Thoracic aorta (tissue), 2 donors: Measurements from ENCODE around the gene KIF26B. TPM values are rescaled to one million over a fixed set of nuclear protein-coding genes. Genes with fewer than 3 reads are reported as not detected.

Experiments used
- ATAC-seq: fragments of 150-250 bp; one replicate; pipeline ENCODE4 v1.8.0; 2017; ENCODE audit warnings: low read depth; ENCODE audit not compliant: insufficient number of reproducible peaks, low FRiP score
- DNase-seq: peaks from one replicate; pipeline ENCODE4 v3.0.0-alpha.2; 2020; ENCODE audit warnings: low spot score
- H3K27ac ChIP-seq, 2 donors: fragments of 200-600 bp; sonication (generic); 1 replicate in 1 of 2; 2 replicates in 1 of 2; pipeline ENCODE4 v1.5.1; 2016; ENCODE audit warnings: mild to moderate bottlenecking in 2 of 2, moderate library complexity in 2 of 2
- H3K27me3 ChIP-seq: fragments of 200-600 bp; sonication (generic); replicated peaks from 2 replicates; pipeline ENCODE4 v1.6.0; 2016; ENCODE audit warnings: mild to moderate bottlenecking; ENCODE audit not compliant: insufficient read depth
- H3K36me3 ChIP-seq: fragments of 200-600 bp; sonication (generic); one replicate; pipeline ENCODE4 v1.5.1; 2016
- H3K4me1 ChIP-seq, 2 donors: fragments of 200-600 bp; sonication (generic); 1 replicate in 1 of 2; 2 replicates in 1 of 2; pipeline versions ENCODE4 v1.5.1 to v1.6.0; 2016; ENCODE audit warnings: low read depth in 2 of 2, mild to moderate bottlenecking in 1 of 2; ENCODE audit not compliant: control insufficient read depth in 1 of 2
- H3K4me3 ChIP-seq: fragments of 200-600 bp; sonication (generic); 2 replicates; pipeline ENCODE4 v1.5.1; 2016; ENCODE audit warnings: mild to moderate bottlenecking
- H3K9me3 ChIP-seq: fragments of 200-600 bp; sonication (generic); 2 replicates; pipeline ENCODE4 v1.5.1; 2016
- total RNA-seq, 2 donors: library from RNA; depleted of rRNA; stranded (reverse); fragments of >200 nt; gene quantifications; one replicate each; pipeline versions ENCODE4 v1.1.0 to v1.2.3, GENCODE V29; 2016
- TF ChIP-seq, protein P1 (sequence below): fragments of 200-600 bp; sonication (generic); IDR thresholded peaks from one replicate; pipeline ENCODE4 v1.5.1; 2019; ENCODE audit warnings: antibody characterized with exemption

KIF26B gene
- total RNA-seq, 2 donors from 2014 or later: 0.14 to 0.41 TPM

DNA sequence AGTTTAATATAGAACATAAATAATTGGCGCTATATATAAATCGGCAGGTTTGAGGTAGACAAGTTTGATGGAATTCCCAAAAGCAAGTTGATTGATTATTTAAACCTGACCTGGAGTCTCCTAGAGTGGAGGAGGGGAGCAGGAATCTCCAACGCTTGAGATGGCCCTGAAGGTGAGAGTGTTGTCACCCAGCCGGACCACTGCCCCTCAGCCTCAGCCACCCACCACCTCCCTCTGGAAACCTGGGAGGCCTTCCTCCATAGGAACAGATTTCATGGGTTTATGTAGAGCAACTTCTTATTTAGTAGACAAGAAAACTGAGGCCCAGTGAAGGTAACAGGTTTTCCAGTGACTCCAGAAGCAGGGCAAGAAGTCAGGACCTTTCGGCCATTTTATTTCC, 389.5 kb downstream of the KIF26B start:
- no peaks in the 10 kb centered on the region for H3K27me3 ChIP-seq
- no peak overlapping the region for H3K4me3 ChIP-seq
- TF ChIP-seq, protein P1, sequence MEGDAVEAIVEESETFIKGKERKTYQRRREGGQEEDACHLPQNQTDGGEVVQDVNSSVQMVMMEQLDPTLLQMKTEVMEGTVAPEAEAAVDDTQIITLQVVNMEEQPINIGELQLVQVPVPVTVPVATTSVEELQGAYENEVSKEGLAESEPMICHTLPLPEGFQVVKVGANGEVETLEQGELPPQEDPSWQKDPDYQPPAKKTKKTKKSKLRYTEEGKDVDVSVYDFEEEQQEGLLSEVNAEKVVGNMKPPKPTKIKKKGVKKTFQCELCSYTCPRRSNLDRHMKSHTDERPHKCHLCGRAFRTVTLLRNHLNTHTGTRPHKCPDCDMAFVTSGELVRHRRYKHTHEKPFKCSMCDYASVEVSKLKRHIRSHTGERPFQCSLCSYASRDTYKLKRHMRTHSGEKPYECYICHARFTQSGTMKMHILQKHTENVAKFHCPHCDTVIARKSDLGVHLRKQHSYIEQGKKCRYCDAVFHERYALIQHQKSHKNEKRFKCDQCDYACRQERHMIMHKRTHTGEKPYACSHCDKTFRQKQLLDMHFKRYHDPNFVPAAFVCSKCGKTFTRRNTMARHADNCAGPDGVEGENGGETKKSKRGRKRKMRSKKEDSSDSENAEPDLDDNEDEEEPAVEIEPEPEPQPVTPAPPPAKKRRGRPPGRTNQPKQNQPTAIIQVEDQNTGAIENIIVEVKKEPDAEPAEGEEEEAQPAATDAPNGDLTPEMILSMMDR: no peak
- H3K27ac ChIP-seq: no peak overlapping the region
- no peak for DNase-seq
- H3K9me3 ChIP-seq: no peaks in the 10 kb centered on the region
- no peaks in the 10 kb centered on the region for H3K36me3 ChIP-seq
- H3K4me1 ChIP-seq: no peaks in the 10 kb centered on the region
- no peak for ATAC-seq

DNA sequence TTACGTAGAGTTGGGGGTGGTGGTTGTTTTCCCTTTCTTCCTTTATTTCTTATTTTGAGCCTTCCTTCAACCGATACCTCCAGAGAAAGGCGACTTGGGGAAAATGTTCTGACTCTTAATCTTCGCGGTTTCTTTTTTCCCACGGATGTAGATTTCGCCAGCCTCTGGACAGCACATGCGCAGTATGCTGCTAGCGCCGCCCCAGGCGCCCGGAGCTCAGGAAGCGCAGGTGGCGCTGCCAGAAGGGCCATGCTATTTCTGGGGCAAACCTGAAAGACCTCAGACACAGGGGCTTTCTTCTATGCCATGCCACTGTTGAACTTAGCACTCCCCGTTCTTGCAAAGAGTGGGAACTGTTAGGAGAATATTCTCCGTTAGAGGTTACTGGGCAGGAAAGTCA, 392.1 kb downstream of the KIF26B start:
- Histone ChIP-seq H3K27me3 (no peaks in the 10 kb centered on the region), H3K4me1 (no peaks in the 10 kb centered on the region), H3K9me3 (no peaks in the 10 kb centered on the region), H3K36me3 (no peaks in the 10 kb centered on the region), H3K4me3 (no peak overlapping the region), H3K27ac (no peak overlapping the region)
- ATAC-seq (no peak), DNase-seq (no peak)
- TF ChIP-seq, protein P1: no peak

GRCh38 chr1:245549996-245550719, 395.4 kb downstream of the KIF26B start:
- no peak for ATAC-seq
- H3K36me3 ChIP-seq: no peaks in the 10 kb centered on the region

GRCh38 chr1:245550720-245551043, 395.9 kb downstream of the KIF26B start:
- no peaks in the 10 kb centered on the region for H3K9me3 ChIP-seq
- no peak for ATAC-seq

More at GRCh38 chr1:245549996-245550719, 395.4 kb downstream of the KIF26B start:
- TF ChIP-seq, protein P1: no peak
- no peaks in the 10 kb centered on the region for H3K9me3 ChIP-seq
- H3K27ac ChIP-seq: no peak overlapping the region
- no peaks in the 10 kb centered on the region for H3K27me3 ChIP-seq
- H3K4me3 ChIP-seq: no peak overlapping the region
- no peak for DNase-seq
- no peaks in the 10 kb centered on the region for H3K4me1 ChIP-seq

DNA sequence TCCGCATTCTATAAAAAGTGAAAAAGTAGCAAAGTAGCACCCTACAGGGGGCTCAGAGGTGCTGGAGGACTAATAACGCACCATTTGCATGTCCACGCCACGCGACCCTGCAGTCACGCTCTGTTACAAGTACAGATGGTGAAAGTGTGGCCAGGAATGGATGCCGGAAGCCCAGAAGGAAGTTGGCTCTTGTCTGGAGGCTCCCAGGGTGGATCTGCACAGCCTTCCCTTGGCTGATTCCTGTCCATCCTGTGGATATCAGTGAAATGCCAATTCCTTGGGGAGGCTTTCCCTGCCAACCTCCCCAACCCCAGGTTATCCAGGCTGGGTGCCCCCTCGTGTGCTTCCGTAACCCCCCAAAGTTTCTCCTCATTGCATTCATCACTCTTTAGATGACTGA, 396.8 kb downstream of the KIF26B start:
- TF ChIP-seq, protein P1: no peak
- Histone ChIP-seq H3K9me3 (no peaks in the 10 kb centered on the region), H3K36me3 (no peaks in the 10 kb centered on the region), H3K4me3 (no peak overlapping the region), H3K4me1 (no peaks in the 10 kb centered on the region), H3K27ac (no peak overlapping the region), H3K27me3 (no peaks in the 10 kb centered on the region)
- ATAC-seq: no peak
- no peak for DNase-seq

More at GRCh38 chr1:245550720-245551043, 395.9 kb downstream of the KIF26B start:
- no peaks in the 10 kb centered on the region for H3K36me3 ChIP-seq
- TF ChIP-seq, protein P1: no peak
- DNase-seq: no peak
- H3K4me1 ChIP-seq: no peaks in the 10 kb centered on the region
- no peak overlapping the region for H3K27ac ChIP-seq
- no peaks in the 10 kb centered on the region for H3K27me3 ChIP-seq
- H3K4me3 ChIP-seq: no peak overlapping the region
